ENCODE results near the gene TNS1.

The TNS1 gene

GRCh38 chr2:217912098-217913024, 90.4 kb downstream of the TNS1 start:
- no peak for DNase-seq (ENCODE audit: low read depth)

- DNase-seq (ENCODE audit: low read depth), result no peak
Measured at GRCh38 chr2:217911283-217912097, 91.3 kb downstream of the TNS1 start.

GRCh38 chr2:217910875-217911212, 92.0 kb downstream of the TNS1 start:
- DNase-seq (ENCODE audit: low read depth), result no peak

DNA sequence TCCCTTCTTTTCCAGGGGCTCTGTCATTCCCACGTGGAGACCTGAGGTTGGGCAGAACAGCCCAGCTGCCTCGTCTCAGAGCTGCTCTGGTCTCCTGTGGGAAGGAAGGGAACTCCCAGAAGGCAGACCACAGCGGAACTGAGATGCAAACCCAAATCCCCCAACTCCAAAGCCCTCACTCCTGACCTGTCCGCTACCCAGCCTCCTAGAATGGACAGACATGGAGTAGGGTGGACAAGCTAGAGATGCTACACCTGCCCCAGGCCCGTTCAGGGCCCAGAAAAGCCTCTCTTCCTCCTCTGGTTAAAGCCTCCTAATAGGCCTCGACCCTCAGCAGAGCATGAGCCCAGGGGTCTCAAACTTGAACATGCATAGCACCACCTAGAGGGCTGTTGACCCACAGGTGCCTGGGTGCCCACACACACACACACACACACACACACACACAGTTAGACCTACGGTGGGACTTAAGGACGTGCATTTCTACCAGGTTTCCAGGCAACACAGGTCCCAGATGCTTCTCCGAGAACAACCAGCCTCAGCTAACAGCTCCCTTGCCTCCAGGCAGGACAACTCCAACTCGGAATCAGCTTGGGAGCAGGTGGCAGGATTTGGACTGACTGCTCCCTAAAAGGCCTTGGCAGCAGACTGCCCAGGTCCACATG, 93.5 kb downstream of the TNS1 start:
- DNase-seq (ENCODE audit: low read depth), result no peak

DNA sequence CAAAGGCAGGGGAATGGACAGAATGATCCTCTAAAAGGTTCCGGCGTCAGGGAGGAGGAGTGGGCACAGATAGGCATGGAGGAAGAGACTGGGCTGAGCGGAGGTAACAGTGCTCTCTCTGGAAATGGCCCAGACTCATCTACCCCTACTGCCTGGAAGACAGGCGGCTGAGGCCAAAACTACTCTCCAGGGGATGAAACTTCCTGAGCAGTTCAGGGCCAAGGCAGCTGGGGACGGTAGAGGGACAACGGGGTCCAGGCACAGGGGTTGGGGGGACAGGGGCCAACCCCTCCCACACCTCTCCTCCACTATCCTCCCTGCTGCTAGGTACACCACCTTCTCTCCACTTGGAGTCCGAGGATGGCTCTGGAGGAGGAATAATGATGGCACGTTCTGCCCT, 94.3 kb downstream of the TNS1 start:
- DNase-seq (ENCODE audit: low read depth), result no peak

DNA sequence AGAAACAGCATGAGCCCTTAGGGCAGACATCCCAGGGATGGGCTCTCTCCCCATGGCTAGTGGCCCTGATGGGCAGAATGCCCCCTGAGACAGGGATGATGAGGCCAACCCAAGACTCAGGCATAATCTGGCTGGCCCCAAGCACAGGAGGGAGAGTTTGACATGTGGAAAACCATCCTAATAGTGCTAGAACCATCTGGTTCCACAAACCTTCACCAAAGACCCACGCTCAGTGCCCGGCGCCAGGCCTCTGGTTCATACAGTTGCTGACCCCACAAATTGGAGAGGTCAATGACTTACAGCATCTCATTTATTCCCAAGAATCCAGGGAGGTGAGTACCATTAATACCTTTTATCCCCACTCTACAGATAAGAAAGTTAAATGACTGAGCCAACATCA, 95.5 kb downstream of the TNS1 start:
- DNase-seq (ENCODE audit: low read depth), result no peak

DNA sequence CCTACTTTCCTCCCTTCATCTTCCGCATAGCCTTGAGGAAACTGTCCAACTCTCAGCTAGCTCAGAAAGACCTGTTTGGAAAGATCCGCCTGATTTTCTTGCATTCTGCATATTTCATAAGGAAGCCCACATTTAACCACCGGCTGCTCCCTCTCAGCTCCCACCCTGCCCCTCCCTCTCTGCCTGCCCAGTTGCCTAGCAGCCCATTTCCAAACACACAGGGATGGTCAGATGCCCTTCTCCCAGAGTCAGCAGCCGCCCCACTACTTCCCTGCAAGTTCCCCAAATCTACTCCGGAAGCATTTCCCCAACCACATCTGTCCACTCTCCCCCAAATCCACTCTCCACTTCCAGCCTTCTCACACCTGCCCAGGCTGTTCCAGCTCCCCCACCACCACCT, 96.0 kb downstream of the TNS1 start:
- DNase-seq (ENCODE audit: low read depth), result no peak

DNA sequence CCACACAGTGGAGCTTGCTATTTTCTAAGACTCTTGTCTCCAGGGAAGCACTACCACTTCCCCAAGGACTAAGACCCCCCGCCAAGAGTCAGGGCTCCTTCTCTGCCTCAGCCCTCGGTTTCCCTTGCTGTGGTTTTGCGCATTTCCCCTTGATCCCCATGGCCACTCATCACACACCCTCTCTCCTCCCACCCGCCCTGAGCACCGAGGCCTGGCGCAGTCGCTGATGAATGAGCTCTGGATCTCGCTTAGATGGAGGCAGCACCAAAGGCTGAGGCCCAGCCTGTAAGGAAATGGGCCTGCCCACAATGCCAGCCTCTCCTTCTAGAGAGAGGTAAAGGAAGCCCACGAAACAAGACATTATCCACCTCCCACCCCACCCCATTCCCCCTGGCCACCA, 96.9 kb downstream of the TNS1 start:
- DNase-seq (ENCODE audit: low read depth), result no peak

- no peak for DNase-seq (ENCODE audit: low read depth)
Measured at GRCh38 chr2:217905395-217905794, 97.4 kb downstream of the TNS1 start.

GRCh38 chr2:217904614-217904965, 98.2 kb downstream of the TNS1 start:
- no peak for DNase-seq (ENCODE audit: low read depth)

GRCh38 chr2:217903859-217904613, 98.8 kb downstream of the TNS1 start:
- no peak for DNase-seq (ENCODE audit: low read depth)

GRCh38 chr2:217903142-217903858, 99.5 kb downstream of the TNS1 start:
- no peak for DNase-seq (ENCODE audit: low read depth)

DNA sequence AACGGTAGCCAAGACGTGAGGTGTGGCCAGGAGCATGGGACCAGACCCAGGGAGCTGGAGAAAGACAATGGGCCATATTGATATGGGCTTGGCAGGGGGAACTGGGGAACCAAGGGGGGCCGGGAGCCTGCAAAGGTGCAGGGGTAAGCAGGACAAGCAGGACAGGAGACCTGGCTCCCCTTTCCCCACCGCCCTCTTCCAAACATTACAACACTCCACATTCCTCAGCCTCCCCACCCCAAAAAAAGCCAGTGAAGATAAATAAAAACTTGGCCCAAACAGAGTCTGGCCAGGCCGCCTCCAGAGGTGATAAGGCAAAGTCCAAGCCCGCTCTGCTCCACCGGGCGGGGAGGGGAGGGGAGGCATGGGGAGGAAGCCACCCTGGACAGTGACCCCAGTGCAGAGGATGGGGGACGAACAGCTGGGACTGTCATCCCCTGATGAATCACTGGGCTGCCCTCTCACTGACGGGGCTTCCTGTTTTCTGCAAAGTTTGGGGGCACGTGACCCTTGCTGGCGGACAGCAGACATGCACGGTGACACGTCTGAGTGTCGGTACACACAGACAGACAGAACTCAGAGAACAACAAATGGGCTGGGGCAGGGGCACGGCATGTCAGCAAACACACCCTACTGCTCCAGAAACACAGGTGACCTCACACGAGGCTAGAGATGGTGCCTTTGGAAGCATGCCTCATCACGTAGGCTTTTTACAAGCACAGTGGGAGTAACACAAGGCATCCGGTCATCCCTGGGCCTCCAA, 100.2 kb downstream of the TNS1 start:
- no peak for DNase-seq (ENCODE audit: low read depth)

- DNase-seq (ENCODE audit: low read depth), result no peak
Measured at GRCh38 chr2:217901835-217902378, 100.9 kb downstream of the TNS1 start.

DNA sequence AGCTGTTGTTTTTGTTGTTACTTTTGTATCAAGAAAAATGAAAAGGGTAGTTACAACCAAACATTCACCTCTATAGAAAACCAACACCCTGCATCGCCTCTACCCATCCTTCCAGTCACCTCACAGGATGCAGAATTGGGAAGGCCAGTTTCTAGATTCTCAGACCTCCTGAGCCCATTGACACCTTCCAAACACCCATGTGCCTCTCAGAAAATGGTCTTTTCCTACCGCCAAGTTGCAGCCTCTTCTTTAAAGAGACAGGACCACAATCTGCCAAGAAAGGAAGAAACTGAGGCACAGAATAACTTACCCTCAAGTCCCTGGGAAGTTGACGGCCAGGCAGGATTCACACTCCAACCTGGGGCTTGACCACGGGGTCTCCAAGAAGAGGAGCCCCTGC, 101.4 kb downstream of the TNS1 start:
- no peak for DNase-seq (ENCODE audit: low read depth)

DNA sequence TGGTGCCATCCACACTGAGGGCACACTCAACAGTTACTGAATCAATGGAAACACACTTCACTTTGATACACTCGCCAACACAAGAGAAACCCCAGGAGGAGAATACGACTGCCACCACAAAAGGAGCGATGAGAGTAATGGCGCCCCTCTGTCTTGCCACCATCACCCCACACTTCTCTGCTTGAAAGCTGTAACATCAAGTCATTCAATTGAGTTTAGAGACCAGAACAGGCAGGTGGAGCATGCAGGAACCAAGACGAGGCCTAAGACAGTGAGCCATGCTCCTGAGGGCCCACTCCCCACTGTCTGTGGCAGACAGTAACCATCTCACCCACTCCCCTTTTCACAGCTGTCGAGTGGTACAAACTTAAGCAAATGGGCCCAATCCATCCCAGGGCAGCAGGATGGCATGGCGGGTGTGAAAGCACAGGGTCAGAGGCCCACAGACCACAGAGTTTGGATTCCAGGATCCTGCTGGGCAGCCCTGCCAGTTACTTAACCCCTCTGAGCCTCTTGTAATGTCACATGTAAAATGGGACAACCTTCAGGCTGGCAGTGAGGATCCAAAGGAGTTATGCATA, 101.9 kb downstream of the TNS1 start:
- DNase-seq (ENCODE audit: low read depth), result no peak

- DNase-seq (ENCODE audit: low read depth), result no peak
Measured at GRCh38 chr2:217900010-217900779, 102.6 kb downstream of the TNS1 start.

DNA sequence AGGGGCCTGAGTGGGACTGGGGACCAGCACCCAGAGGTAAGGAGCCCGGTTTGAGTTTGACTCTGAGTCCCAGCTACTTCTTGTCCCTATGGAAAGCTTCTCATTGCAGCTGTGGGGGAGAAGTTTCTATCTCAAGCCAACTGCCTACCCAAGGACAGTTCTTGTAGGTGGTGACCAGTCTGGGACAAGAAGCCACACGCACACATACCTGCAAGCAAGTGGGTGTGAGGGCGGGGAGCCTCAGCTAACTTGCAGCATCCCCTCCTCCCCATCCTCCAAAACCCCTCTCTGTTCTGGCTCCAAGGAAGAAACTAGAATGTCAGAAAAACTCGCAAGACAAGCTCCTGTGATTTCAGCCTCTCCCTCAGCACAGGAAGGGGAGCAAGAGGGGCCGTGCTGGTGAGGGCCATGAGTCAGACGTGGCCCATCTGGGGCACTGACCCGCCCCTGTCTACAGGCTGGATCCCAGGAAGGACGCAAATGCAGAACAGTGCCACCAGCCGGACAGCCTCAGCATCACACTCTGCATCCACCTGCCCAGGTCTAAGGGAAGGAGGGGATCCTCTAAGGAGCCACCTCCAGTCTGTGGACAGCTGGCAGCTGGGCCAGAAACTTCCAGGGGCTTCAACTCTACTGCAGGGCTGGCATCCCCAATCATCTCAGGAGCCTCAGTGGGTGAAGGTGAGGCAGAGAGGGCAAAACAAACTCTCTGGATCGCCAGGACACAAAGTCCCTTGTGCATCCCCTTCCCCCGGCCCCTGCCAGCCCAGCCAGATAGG, 103.4 kb downstream of the TNS1 start:
- no peak for DNase-seq (ENCODE audit: low read depth)

Data from T-helper 22 cell (primary cell).